SK-N-SH (cell line): ENCODE data around the gene PCGF1. TPM values are rescaled to one million over a fixed set of nuclear protein-coding genes. Genes with fewer than 3 reads are reported as not detected.

ENCODE experiments used
- CTCF ChIA-PET: fragments of 300-600, 350-600 bp; formaldehyde crosslinking; extraction: SDS; loops from one replicate; lab custom pipeline; 2021; lab: Yijun Ruan, JAX
- POLR2A ChIA-PET: fragments of 350-600 bp; sonication (Branson Sonifier 250); formaldehyde crosslinking; extraction: SDS; loops from one replicate; lab custom pipeline; 2020; ENCODE audit warnings: antibody characterized with exemption, inconsistent platforms; lab: Yijun Ruan, JAX
- DNase-seq: peaks from one replicate; pipeline ENCODE4 v3.0.0; 2012
- H2AFZ ChIP-seq: fragments of 200-600 bp; sonication (generic); 2 replicates; pipeline ENCODE4 v1.8.1; 2016; ENCODE audit warnings: antibody characterized with exemption, mild to moderate bottlenecking, low read depth
- H3F3A ChIP-seq: fragments of 200-600 bp; sonication (generic); replicated peaks from 2 replicates; pipeline ENCODE3; 2016; ENCODE audit warnings: antibody characterized with exemption, mild to moderate bottlenecking; ENCODE audit not compliant: insufficient read depth
- H3K27ac ChIP-seq, 2 experiments: fragments of 200-500 bp in 1 of 2; fragments of 200-600 bp in 1 of 2; sonication (Bioruptor generic) in 1 of 2; sonication (generic), shearing (Covaris generic) in 1 of 2; 2 replicates each; pipeline versions ENCODE4 v1.5.1 to v1.6.1; 2014 to 2016; ENCODE audit warnings: low read depth in 2 of 2, inconsistent platforms in 1 of 2, low read length in 1 of 2, mild to moderate bottlenecking in 1 of 2, mixed read lengths in 1 of 2
- H3K27me3 ChIP-seq: fragments of 200-600 bp; sonication (generic), shearing (Covaris generic); 2 replicates; pipeline ENCODE4 v1.6.1; 2016; ENCODE audit warnings: mixed run types; ENCODE audit not compliant: insufficient read depth
- H3K36me3 ChIP-seq, 2 experiments: fragments of 200-500 bp in 1 of 2; fragments of 200-600 bp in 1 of 2; sonication (Bioruptor generic) in 1 of 2; sonication (generic) in 1 of 2; replicated peaks in 1 of 2; 2 replicates each; pipeline versions ENCODE3 to v1.5.1; 2014 to 2016; ENCODE audit warnings: low read length in 1 of 2, mild to moderate bottlenecking in 1 of 2; ENCODE audit not compliant: insufficient read depth in 2 of 2, control insufficient read depth in 1 of 2
- H3K4me1 ChIP-seq, 2 experiments: fragments of 200-500 bp in 1 of 2; fragments of 200-600 bp in 1 of 2; sonication (Bioruptor generic) in 1 of 2; sonication (generic), shearing (Covaris generic) in 1 of 2; 2 replicates each; pipeline versions ENCODE4 v1.5.1 to v1.6.1; 2014 to 2016; ENCODE audit warnings: low read depth in 1 of 2, low read length in 1 of 2, mixed run types in 1 of 2; ENCODE audit not compliant: insufficient read depth in 2 of 2, control insufficient read depth in 1 of 2
- H3K4me2 ChIP-seq: fragments of 200-600 bp; sonication (generic), shearing (Covaris generic); 2 replicates; pipeline ENCODE4 v1.6.1; 2017; ENCODE audit warnings: mixed run types
- H3K4me3 ChIP-seq, 2 experiments: fragments of 200-500 bp in 1 of 2; fragments of 200-600 bp in 1 of 2; sonication (Bioruptor generic) in 1 of 2; sonication (generic), shearing (Covaris generic) in 1 of 2; 2 replicates each; pipeline versions ENCODE4 v1.5.1 to v1.8.1; 2014 to 2016; ENCODE audit warnings: low read depth in 2 of 2, inconsistent platforms in 1 of 2, low read length in 1 of 2, mild to moderate bottlenecking in 1 of 2, mixed read lengths in 1 of 2, moderate library complexity in 1 of 2
- H3K79me2 ChIP-seq: fragments of 200-600 bp; sonication (generic); 2 replicates; pipeline ENCODE4 v1.8.1; 2017; ENCODE audit warnings: mild to moderate bottlenecking; ENCODE audit not compliant: insufficient read depth
- H3K9ac ChIP-seq: fragments of 200-600 bp; sonication (generic); 2 replicates; pipeline ENCODE4 v1.6.1; 2017; ENCODE audit warnings: mixed run types
- H3K9me2 ChIP-seq: fragments of 200-600 bp; sonication (generic); 2 replicates; pipeline ENCODE4 v1.6.1; 2017; ENCODE audit warnings: mixed run types
- H3K9me3 ChIP-seq: fragments of 200-600 bp; sonication (generic); 2 replicates; pipeline ENCODE4 v1.6.1; 2017; ENCODE audit warnings: mixed run types, mild to moderate bottlenecking, moderate library complexity
- H4K20me1 ChIP-seq: fragments of 200-600 bp; sonication (generic); 2 replicates; pipeline ENCODE4 v1.6.1; 2017; ENCODE audit warnings: mild to moderate bottlenecking, mixed run types; ENCODE audit not compliant: insufficient read depth
- EP300 ChIP-seq, 2 experiments: IDR thresholded peaks; 2 replicates each; pipeline versions ENCODE4 v1.4.0 to v1.6.1; 2012; ENCODE audit warnings: borderline replicate concordance in 1 of 2, low read depth in 1 of 2, low read length in 1 of 2
- EZH2phosphoT487 ChIP-seq: fragments of 200-600 bp; sonication (generic); IDR thresholded peaks from 2 replicates; pipeline ENCODE4 v1.6.1; 2017; ENCODE audit warnings: low read depth, mixed run types, mild to moderate bottlenecking, antibody characterized with exemption, moderate library complexity, borderline replicate concordance
- GABPA ChIP-seq: IDR thresholded peaks from 2 replicates; pipeline ENCODE4 v1.4.0; 2012; ENCODE audit warnings: low read depth, mild to moderate bottlenecking
- GATA2 ChIP-seq: sonication (generic); formaldehyde crosslinking; IDR thresholded peaks from 2 replicates; pipeline ENCODE4 v1.5.0; 2020; ENCODE audit warnings: mild to moderate bottlenecking, missing genetic modification reagents
- JUND ChIP-seq: IDR thresholded peaks from 2 replicates; pipeline ENCODE4 v1.4.0; 2012
- MEF2A ChIP-seq: IDR thresholded peaks from 2 replicates; pipeline ENCODE4 v1.4.0; 2012; ENCODE audit warnings: low read depth, borderline replicate concordance
- MXI1 ChIP-seq: IDR thresholded peaks from 2 replicates; pipeline ENCODE4 v1.6.1; 2012; ENCODE audit warnings: mild to moderate bottlenecking, low read depth, low read length, improper control_type of control experiment
- NRF1 ChIP-seq: IDR thresholded peaks from 2 replicates; pipeline ENCODE4 v1.6.1; 2012; ENCODE audit warnings: low read depth, mild to moderate bottlenecking, low read length
- POLR2AphosphoS5 ChIP-seq: IDR thresholded peaks from 2 replicates; pipeline ENCODE4 v1.6.1; 2012; ENCODE audit warnings: low read depth, low read length
- RXRA ChIP-seq: IDR thresholded peaks from 2 replicates; pipeline ENCODE4 v1.4.0; 2012; ENCODE audit warnings: low read depth, mild to moderate bottlenecking, borderline replicate concordance
- SIN3A ChIP-seq: IDR thresholded peaks from 2 replicates; pipeline ENCODE4 v1.6.1; 2012; ENCODE audit warnings: low read depth, mild to moderate bottlenecking, low read length, moderate library complexity, borderline replicate concordance
- TAF1 ChIP-seq: IDR thresholded peaks from 2 replicates; pipeline ENCODE4 v1.6.1; 2012; ENCODE audit warnings: low read depth, mild to moderate bottlenecking, low read length, moderate library complexity, borderline replicate concordance
- TEAD4 ChIP-seq: IDR thresholded peaks from 2 replicates; pipeline ENCODE4 v1.4.0; 2012; ENCODE audit warnings: mild to moderate bottlenecking, borderline replicate concordance; ENCODE audit not compliant: insufficient read depth
- YY1 ChIP-seq: IDR thresholded peaks from 2 replicates; pipeline ENCODE4 v1.4.0; 2012; ENCODE audit warnings: low read depth, mild to moderate bottlenecking
- WGBS: methylation state at CpG from one replicate; pipeline ENCODE4 v1.1.6; 2017; ENCODE audit warnings: low lambda C conversion rate; 5-methylcytosine and 5-hydroxymethylcytosine counted together
- polyA plus RNA-seq, 3 experiments: library from polyadenylated mRNA; depleted of rRNA; stranded (reverse); fragments of >200 nt; gene quantifications; 2 replicates each; pipeline ENCODE4 v1.2.3, GENCODE V29; 2012
- TF ChIP-seq, protein P1 (sequence below): IDR thresholded peaks from 2 replicates; pipeline ENCODE4 v1.6.1; 2012; ENCODE audit warnings: mild to moderate bottlenecking, low read depth, low read length, moderate library complexity
- TF ChIP-seq, protein P2 (sequence below): IDR thresholded peaks from 2 replicates; pipeline ENCODE4 v1.4.0; 2012; ENCODE audit warnings: low read depth, borderline replicate concordance
- TF ChIP-seq, protein P3 (sequence below): IDR thresholded peaks from 2 replicates; pipeline ENCODE4 v1.4.0; 2012; ENCODE audit warnings: low read depth, borderline replicate concordance
- TF ChIP-seq, protein P4 (sequence below): fragments of 150-350 bp; IDR thresholded peaks from 2 replicates; pipeline ENCODE4 v1.6.1; 2017; ENCODE audit warnings: antibody characterized with exemption, low read length, low read depth, borderline replicate concordance
- TF ChIP-seq, protein P5 (sequence below): IDR thresholded peaks from 2 replicates; pipeline ENCODE4 v1.4.0; 2012; ENCODE audit warnings: low read depth

PCGF1 gene
- polyA plus RNA-seq, 1 of the 3 experiments (the other 2 are of a cell fraction), result 44.9 TPM

DNA sequence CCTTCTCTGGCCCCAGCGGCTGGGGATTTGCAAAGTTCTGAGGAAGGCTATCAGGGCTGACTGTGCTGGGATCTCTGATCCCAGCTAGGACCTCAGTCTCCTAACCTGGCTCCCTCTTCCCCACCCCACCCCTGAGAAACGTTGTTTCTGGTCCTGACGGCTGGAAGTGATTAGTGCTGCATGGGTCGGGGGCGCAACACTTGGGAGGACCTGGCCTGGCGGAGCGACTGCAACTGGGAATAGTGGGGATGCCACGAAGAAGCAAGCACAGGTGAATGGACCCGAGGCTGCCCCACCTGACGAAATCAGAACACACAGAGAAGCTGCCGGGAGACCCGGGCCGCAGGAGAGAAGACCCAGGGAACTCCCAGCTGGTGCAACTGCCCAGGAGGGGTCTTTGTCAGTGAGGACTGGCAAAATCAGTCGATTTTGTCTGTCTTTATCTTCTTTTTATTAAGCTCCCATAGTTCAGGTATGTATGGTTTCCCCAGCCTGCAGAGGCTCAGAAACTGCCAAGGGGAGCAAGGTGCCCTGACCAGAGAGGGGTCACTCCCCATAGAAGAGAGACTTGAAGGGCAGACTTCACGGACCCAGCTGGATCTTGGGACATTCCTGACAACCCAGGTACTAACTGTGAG is 7.4 kb downstream of the PCGF1 start:
- no peak overlapping the region for H2AFZ ChIP-seq

DNA sequence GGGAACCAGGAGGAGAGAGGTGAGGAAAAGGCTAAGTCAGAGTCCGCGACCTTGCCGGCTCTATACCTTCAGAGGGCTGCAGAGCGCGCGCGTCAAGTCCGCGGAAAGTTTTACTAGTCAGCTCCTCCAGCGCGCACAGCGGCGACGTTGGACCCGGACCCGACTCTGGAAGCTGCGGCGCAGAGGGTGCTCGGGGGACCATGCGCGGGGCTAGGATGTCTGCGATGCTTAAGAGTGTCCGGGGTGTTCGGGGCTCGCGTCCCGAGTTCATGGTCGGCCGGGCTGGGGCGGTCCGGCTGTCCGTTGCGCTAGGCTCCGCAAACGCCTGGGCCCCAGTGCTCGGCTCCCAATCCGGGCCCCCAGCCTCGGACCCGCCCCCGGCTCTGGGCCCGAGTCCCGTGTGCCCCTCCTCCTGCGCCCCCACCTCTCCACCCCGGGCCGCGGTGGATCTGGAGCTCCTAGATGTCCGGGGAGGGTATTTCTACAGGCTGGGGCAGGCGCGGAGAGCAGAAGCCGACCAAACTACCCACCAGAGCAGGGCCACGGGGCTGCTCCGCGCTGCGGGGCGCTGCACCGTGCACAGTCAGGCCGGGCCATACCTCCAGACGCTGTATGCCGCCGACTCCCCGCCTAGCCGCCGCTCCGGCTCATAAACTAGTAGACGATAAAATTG is 8.1 kb downstream of the PCGF1 start, which contains the start of gene LBX2:
LBX2 (minus strand) TSS at position 337 of the 673 bp plus-strand sequence; CDS start at position 271, 66 bp downstream.
- ChIA-PET POLR2A (interaction anchor here (2.2 to 3.1 kb wide), 2 partner anchors 11 to 30 kb away, joined by 9 to 10 read pairs; partner anchors contain the start of genes AUP1 and HTRA2), CTCF (interaction anchor here (0.9 to 3.7 kb wide), 5 partner anchors 14 to 87 kb away, joined by 3 to 21 read pairs (median 19); partner anchors contain the start of genes AUP1, CCDC142, HTRA2 and TTC31)
- peak; percentile 57 for DNase-seq
- Histone ChIP-seq H3K9ac (no peak within 1 kb of the TSS), H3K4me3 (peak within 1 kb of the TSS in 1 of 2 experiments; percentile 24; a peak in 2 of 4 replicates), H3K4me2 (peak within 1 kb of the TSS; percentile 26; the same call in 1 of the 2 replicates), H3K27me3 (no peaks in the 10 kb centered on the region), H3F3A (peaks cover 3% of the 10 kb centered on the region), H3K9me3 (no peaks in the 10 kb centered on the region), H3K9me2 (no peaks in the 10 kb centered on the region), H4K20me1 (no peaks in the 10 kb centered on the region), H3K27ac (no peak within 1 kb of the TSS; a peak in 1 of 4 replicates), H2AFZ (peak within 1 kb of the TSS; percentile 72), H3K4me1 (peaks cover 0 to 22% of the 10 kb centered on the region in 2 experiments; a peak in 1 of 4 replicates), H3K79me2 (no peaks in the 10 kb centered on the region), H3K36me3 (peaks cover under 1 to 1% of the 10 kb centered on the region in 2 experiments)
- WGBS, result 39% methylated on average over 33 of the region's 65 CpGs
- TF ChIP-seq TEAD4, result no peak
- no peak for TF ChIP-seq MEF2A
- TF ChIP-seq, protein P1, sequence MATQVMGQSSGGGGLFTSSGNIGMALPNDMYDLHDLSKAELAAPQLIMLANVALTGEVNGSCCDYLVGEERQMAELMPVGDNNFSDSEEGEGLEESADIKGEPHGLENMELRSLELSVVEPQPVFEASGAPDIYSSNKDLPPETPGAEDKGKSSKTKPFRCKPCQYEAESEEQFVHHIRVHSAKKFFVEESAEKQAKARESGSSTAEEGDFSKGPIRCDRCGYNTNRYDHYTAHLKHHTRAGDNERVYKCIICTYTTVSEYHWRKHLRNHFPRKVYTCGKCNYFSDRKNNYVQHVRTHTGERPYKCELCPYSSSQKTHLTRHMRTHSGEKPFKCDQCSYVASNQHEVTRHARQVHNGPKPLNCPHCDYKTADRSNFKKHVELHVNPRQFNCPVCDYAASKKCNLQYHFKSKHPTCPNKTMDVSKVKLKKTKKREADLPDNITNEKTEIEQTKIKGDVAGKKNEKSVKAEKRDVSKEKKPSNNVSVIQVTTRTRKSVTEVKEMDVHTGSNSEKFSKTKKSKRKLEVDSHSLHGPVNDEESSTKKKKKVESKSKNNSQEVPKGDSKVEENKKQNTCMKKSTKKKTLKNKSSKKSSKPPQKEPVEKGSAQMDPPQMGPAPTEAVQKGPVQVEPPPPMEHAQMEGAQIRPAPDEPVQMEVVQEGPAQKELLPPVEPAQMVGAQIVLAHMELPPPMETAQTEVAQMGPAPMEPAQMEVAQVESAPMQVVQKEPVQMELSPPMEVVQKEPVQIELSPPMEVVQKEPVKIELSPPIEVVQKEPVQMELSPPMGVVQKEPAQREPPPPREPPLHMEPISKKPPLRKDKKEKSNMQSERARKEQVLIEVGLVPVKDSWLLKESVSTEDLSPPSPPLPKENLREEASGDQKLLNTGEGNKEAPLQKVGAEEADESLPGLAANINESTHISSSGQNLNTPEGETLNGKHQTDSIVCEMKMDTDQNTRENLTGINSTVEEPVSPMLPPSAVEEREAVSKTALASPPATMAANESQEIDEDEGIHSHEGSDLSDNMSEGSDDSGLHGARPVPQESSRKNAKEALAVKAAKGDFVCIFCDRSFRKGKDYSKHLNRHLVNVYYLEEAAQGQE, result no peak
- no peak for TF ChIP-seq SIN3A
- TF ChIP-seq GABPA, result no peak
- TF ChIP-seq, protein P2, sequence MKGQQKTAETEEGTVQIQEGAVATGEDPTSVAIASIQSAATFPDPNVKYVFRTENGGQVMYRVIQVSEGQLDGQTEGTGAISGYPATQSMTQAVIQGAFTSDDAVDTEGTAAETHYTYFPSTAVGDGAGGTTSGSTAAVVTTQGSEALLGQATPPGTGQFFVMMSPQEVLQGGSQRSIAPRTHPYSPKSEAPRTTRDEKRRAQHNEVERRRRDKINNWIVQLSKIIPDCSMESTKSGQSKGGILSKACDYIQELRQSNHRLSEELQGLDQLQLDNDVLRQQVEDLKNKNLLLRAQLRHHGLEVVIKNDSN, result no peak
- TF ChIP-seq, protein P3, sequence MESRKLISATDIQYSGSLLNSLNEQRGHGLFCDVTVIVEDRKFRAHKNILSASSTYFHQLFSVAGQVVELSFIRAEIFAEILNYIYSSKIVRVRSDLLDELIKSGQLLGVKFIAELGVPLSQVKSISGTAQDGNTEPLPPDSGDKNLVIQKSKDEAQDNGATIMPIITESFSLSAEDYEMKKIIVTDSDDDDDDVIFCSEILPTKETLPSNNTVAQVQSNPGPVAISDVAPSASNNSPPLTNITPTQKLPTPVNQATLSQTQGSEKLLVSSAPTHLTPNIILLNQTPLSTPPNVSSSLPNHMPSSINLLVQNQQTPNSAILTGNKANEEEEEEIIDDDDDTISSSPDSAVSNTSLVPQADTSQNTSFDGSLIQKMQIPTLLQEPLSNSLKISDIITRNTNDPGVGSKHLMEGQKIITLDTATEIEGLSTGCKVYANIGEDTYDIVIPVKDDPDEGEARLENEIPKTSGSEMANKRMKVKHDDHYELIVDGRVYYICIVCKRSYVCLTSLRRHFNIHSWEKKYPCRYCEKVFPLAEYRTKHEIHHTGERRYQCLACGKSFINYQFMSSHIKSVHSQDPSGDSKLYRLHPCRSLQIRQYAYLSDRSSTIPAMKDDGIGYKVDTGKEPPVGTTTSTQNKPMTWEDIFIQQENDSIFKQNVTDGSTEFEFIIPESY, result no peak
- no peak for TF ChIP-seq EP300 (IDR thresholded peaks at IDR 0.05; ENCODE audit: borderline replicate concordance in 1 of 2, low read depth in 1 of 2, low read length in 1 of 2)
- TF ChIP-seq GATA2 (CRISPR knock-in tag), result no peak
- no peak for TF ChIP-seq TAF1

More for the DNA sequence above, 7.4 kb downstream of the PCGF1 start:
- 84% methylated on average over 15 of the region's 15 CpGs for WGBS
- Histone ChIP-seq H3K9me2 (no peaks in the 10 kb centered on the region), H3K4me2 (no peak overlapping the region), H4K20me1 (no peaks in the 10 kb centered on the region), H3K4me3 (no peak overlapping the region), H3K27ac (no peak overlapping the region; a peak in 1 of 4 replicates), H3K27me3 (no peaks in the 10 kb centered on the region), H3K36me3 (peaks cover 7 to 8% of the 10 kb centered on the region in 2 experiments), H3K79me2 (no peaks in the 10 kb centered on the region), H3K9me3 (no peaks in the 10 kb centered on the region), H3K9ac (no peak overlapping the region), H3K4me1 (peaks cover 0 to 22% of the 10 kb centered on the region in 2 experiments; a peak in 1 of 4 replicates), H3F3A (peaks cover 3% of the 10 kb centered on the region)
- CTCF ChIA-PET, result interaction anchor here (0.8 to 3.7 kb wide), 7 partner anchors 13 to 87 kb away, joined by 3 to 21 read pairs (median 3); partner anchors contain the start of genes AUP1, CCDC142, HTRA2 and TTC31
- peak; percentile 47 for DNase-seq
- POLR2A ChIA-PET, result interaction anchor here (1.0 to 3.1 kb wide), 6 partner anchors 8 to 29 kb away, joined by 3 to 19 read pairs (median 8); partner anchors contain the start of genes AUP1, CCDC142, HTRA2 and MRPL53
- TF ChIP-seq, protein P4, sequence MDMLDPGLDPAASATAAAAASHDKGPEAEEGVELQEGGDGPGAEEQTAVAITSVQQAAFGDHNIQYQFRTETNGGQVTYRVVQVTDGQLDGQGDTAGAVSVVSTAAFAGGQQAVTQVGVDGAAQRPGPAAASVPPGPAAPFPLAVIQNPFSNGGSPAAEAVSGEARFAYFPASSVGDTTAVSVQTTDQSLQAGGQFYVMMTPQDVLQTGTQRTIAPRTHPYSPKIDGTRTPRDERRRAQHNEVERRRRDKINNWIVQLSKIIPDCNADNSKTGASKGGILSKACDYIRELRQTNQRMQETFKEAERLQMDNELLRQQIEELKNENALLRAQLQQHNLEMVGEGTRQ, result no peak
- TF ChIP-seq TAF1 (no peak), EZH2phosphoT487 (no peak), MXI1 (no peak), RXRA (no peak), NRF1 (no peak), JUND (no peak), GABPA (no peak), YY1 (no peak), POLR2AphosphoS5 (no peak)
- TF ChIP-seq, protein P5, sequence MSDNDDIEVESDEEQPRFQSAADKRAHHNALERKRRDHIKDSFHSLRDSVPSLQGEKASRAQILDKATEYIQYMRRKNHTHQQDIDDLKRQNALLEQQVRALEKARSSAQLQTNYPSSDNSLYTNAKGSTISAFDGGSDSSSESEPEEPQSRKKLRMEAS, result no peak
- TF ChIP-seq, all 33 proteins: peak for 0
